Stimulated activated CD8-positive, alpha-beta memory T cell treated with anti-CD3 and anti-CD28 coated beads, Interleukin-12 subunit alpha, Interleukin-12 subunit beta, amount 100 ng/mL, for 24 hours (primary cell): ENCODE results near the gene ACCS.

Source experiments
- DNase-seq: peaks from one replicate; pipeline ENCODE4 v3.0.0-alpha.2; 2020; ENCODE audit errors: extremely low read depth

Gene ACCS

GRCh38 chr11:44043157-44043556, 22.9 kb upstream of the ACCS start:
- DNase-seq: no peak

DNA sequence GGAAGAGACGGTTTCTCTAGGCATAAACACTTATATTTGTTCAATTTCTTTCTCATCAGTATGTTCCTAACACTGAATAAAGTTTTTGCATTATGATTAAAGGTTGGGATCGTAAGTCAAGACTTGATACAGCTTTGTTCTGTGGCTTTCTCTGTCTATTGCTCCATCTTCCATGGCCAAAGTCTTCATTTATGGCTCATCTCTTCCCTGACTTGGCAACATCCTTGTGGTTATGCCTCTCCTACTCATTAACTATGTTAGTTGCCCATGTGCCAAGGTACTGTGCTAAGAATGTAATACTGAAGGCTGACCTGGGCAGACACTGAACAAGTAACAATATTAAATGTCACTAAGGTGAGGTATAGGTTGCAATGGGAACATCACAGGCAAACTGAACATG, 19.9 kb upstream of the ACCS start:
- DNase-seq: no peak

GRCh38 chr11:44047298-44047697, 18.8 kb upstream of the ACCS start:
- DNase-seq: no peak

GRCh38 chr11:44047931-44048431, 18.1 kb upstream of the ACCS start, which contains the start of gene ACCSL:
Gene ACCSL (plus strand): TSS chr11:44047981. CDS start chr11:44048037, 56 bp downstream.
- no peak for DNase-seq

DNA sequence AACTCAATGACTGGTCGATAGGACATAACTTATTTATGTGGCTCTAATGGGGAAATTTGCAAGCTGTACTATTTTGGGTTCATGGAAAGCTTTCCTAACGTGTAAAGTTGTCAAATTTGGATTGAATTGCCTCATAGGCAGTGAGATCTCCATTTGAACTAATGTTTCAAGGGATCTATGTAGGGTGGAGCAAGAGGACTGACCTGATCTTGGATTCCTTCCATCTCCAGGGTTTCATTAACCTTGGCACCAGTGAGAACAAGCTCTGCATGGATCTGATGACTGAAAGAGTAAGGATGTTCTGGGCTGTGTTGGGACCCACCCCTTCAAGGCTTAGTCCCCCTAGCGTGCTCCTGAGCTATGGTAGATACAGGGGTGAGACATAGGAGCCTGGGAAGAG, 16.2 kb upstream of the ACCS start:
- no peak for DNase-seq

DNA sequence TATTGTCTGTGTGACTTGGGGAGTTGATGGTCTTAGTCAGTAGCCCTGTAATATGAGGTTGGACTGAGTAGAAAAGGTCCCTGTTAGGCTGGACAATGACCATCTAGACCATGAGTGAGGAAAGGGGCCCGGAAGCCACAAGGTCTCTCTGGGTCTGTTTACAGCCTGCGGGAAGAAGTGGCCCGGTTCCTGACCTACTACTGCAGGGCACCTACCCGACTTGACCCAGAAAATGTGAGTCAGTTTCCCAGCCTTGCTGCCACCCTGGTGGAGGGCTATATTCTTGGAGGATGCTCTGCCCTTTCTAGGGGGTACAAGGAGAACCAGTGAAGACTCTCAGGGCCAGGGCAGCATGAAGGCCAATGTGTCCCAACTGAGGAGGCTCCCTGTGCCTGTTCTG, 14.9 kb upstream of the ACCS start:
- DNase-seq: no peak

DNA sequence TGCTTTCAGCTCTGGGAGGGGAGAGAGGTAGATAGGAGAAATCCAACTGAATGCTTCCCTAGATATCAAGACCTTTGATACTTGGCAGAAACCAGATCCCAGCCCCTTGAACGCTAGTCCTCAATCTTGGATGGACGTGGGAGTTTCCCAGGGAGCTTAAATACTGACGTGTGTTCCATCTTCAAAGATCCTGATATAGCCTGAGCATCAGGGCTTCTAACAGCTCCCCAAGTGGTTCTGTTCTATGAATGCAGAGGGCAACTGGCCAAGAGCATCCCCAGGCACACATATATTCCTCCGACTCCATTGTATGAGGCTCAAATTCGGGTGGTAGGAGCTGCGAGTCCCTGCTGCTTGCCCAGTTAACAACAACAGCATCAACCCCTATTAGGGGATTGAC, 8.7 kb upstream of the ACCS start:
- no peak for DNase-seq

DNA sequence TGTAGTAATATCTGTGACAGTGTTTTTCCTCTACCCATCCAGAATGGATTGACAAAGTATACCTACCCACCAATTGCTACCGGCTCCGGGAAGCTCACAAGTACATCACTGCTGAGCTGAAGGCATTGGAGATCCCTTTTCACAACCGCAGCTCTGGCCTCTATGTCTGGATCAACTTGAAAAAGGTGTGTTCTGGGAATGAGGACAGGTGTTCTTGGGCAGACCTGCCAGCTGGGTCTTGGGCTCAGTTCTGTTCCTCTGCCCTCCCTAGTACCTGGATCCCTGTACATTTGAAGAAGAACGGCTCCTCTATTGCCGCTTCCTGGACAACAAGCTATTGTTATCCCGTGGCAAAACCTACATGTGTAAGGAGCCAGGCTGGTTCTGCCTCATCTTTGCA, 7.8 kb upstream of the ACCS start:
- DNase-seq: no peak

GRCh38 chr11:44065161-44065661, 859 bp upstream of the ACCS start:
- DNase-seq: no peak

DNA sequence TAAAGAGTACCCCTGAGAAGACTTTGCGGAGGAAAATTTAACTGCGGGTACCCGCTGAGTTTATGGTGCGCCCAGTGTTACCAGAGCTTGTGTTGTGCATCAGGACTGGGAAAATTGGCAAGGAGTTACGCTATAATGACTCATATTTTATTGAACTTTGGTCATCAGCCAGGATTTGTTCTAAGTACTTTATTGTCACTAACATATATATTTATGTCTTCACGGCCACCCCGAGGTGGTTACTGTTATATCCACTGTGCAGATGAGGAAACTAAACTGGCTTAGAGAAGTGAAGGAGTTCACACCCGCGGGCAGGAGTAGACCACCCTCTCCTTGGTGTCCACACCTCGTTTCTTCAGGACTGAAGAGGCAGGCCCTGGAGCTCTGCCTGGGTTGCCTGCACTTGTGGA, 667 bp downstream of the ACCS start:
- no peak for DNase-seq

GRCh38 chr11:44067266-44067665, 1.2 kb downstream of the ACCS start:
- no peak for DNase-seq

DNA sequence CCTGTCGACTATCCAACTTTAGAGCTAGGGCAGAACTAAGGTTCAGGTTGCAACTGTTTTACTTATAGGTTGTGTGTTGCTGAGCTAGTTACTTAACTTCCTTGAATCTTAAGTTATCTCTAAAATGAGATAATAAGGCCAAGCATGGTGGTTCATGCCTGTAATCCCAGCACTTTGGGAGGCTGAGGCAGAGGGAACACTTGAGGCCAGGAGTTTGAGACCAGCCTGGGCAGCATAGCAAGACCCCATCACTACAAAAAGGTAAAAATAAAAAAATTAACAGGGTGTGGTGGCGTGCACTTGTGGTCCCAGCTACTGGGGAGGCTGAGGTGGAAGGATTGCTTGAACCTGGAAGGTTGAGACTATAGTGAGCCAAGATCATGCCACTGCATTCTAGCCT, 2.1 kb downstream of the ACCS start:
- DNase-seq: no peak

GRCh38 chr11:44071157-44071556, 5.1 kb downstream of the ACCS start:
- no peak for DNase-seq

- DNase-seq: no peak
Measured at GRCh38 chr11:44072757-44073658, 6.9 kb downstream of the ACCS start.

DNA sequence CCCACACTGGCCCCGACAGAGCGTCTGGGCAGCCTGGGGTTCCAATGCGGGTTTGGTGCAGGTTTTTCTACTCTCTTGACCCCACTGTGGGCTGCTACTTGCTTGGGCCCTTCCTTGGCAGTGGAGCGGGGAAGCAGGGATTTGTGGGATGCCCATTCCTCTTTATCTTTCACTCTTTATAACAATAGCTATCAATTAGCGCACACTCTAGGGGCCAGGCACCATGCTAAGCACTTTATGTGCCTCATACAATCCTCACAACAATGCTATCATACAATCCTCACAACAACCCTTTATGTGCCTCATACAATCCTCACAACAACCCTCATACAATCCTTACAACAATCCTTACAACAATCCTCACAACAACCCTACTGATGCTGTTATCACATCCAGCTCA, 12.7 kb downstream of the ACCS start:
- no peak for DNase-seq

DNA sequence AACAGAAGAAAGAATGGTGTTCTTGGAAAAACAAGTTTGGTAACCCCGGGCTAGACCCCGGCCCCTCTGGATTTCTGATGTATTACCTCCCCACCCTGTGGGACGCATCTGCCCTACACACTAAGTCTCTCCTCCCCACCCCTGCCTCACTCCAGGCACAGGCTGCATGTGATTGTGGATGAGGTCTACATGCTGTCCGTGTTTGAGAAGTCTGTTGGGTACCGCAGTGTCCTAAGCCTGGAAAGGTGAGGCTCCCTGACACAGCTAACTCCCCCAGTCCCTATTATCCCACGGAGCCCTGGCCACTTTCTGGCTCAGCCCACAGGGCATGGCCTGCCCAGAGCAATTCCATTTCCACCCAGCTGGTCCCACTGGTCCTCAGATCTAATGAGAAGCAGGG, 13.3 kb downstream of the ACCS start:
- no peak for DNase-seq

GRCh38 chr11:44080951-44081350, 14.9 kb downstream of the ACCS start:
- no peak for DNase-seq

DNA sequence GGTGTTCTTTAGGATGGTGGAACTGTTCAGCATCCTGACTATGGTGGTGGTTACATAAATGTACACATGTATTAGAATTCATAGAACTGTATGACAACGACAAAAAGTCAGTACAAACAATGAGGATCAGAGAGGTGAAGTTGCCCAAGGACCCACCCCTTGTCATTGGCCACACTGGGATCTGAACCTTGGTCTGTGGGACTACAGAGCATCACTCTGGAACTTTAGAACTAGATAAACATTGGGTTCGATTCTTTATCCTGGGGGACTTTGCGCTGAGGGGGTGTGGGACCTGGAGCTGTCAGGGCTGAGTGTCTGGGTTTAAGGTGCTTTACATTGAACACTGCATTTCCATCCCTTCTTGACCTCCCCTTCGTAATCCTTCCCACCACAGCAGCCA, 16.6 kb downstream of the ACCS start:
- DNase-seq: no peak

GRCh38 chr11:44083433-44083832, 17.4 kb downstream of the ACCS start:
- DNase-seq: no peak

- no peak for DNase-seq
Measured at GRCh38 chr11:44083906-44084305, 17.8 kb downstream of the ACCS start.

GRCh38 chr11:44085330-44085729, 19.3 kb downstream of the ACCS start:
- no peak for DNase-seq

DNA sequence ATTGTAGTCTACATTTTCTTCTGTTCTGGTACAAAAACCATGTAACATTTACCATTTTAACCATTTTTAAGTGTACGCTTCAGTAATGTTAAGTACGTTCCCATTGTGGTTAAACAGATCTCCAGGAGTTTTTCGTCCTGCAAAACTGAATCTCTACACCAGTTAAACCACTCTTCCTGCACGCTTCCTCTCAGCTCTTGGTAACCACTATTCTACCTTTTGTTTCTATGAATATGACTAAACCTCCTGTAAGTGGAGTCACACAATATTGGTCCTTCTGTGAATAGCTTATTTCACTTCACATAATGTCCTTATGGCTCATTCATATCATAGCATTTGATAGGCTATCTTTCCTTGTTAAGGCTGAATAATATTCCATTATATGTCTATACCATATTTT, 22.3 kb downstream of the ACCS start:
- no peak for DNase-seq

DNA sequence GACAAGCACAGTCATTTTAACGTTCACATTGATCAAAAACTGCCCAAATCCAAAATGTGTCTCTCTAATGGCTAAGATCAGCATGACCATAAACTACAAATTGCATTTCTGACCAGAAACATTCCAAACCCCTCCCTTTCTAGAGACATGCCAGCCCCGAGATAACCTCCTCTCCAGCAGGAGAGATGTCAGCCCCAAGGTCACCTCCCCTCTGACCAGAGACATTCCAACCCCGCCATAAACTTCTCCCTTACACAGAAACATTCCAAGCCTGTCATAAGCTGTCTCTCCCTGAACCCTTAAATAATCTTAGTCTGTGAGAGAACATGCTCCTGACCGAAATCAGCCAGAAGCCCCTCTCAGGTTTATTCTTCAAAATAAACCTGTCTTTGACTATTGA, 22.8 kb downstream of the ACCS start:
- no peak for DNase-seq
